Measurements from ENCODE around the gene PCDHB1.

Gene PCDHB1

GRCh38 chr5:141050622-141051520, at the start of gene PCDHB1:
PCDHB1 (plus strand) TSS chr5:141051374; CDS start chr5:141051471, 97 bp downstream.
- no peak for DNase-seq

GRCh38 chr5:141001446-141001843, 49.7 kb upstream of the PCDHB1 start:
- no peak for DNase-seq

GRCh38 chr5:141001844-141002604, 49.1 kb upstream of the PCDHB1 start:
- peak in 22 of 56 donors; percentile 6 to 59 (median 24) for DNase-seq

GRCh38 chr5:141002605-141002965, 48.6 kb upstream of the PCDHB1 start:
- no peak for DNase-seq

GRCh38 chr5:141003031-141003430, 48.1 kb upstream of the PCDHB1 start:
- no peak for DNase-seq

GRCh38 chr5:141003791-141004611, 47.2 kb upstream of the PCDHB1 start:
- DNase-seq: no peak

- no peak for DNase-seq
Observed at GRCh38 chr5:141007791-141008190, 43.4 kb upstream of the PCDHB1 start.

- no peak for DNase-seq
Observed at GRCh38 chr5:141010047-141010793, 41.0 kb upstream of the PCDHB1 start.

GRCh38 chr5:141017943-141018342, 33.2 kb upstream of the PCDHB1 start:
- no peak for DNase-seq

- no peak for DNase-seq
Observed at GRCh38 chr5:141022384-141022783, 28.8 kb upstream of the PCDHB1 start.

- no peak for DNase-seq
Observed at GRCh38 chr5:141031006-141031405, 20.2 kb upstream of the PCDHB1 start.

- no peak for DNase-seq
Observed at GRCh38 chr5:141032626-141033025, 18.5 kb upstream of the PCDHB1 start.

GRCh38 chr5:141039061-141039460, 12.1 kb upstream of the PCDHB1 start:
- no peak for DNase-seq

- peak in 3 of 56 donors; percentile 1 to 37 (median 11) for DNase-seq
Observed at GRCh38 chr5:141039517-141039916, 11.7 kb upstream of the PCDHB1 start.

- peak in 51 of 56 donors; percentile 3 to 85 (median 44) for DNase-seq
Observed at GRCh38 chr5:141040093-141040770, 10.9 kb upstream of the PCDHB1 start.

- DNase-seq: peak; percentile 59 to 99 (median 94)
Observed at GRCh38 chr5:141040771-141041426, 10.3 kb upstream of the PCDHB1 start.

- no peak for DNase-seq
Observed at GRCh38 chr5:141041427-141041785, 9.8 kb upstream of the PCDHB1 start.

GRCh38 chr5:141042555-141042954, 8.6 kb upstream of the PCDHB1 start:
- DNase-seq: no peak

- no peak for DNase-seq
Observed at GRCh38 chr5:141051521-141051866, 320 bp downstream of the PCDHB1 start.

- no peak for DNase-seq
Observed at GRCh38 chr5:141077826-141078225, 26.7 kb downstream of the PCDHB1 start.

Measured in nucleus accumbens (tissue), 56 donors.